H1 (cell line): ENCODE results near the gene FGF5. TPM values are rescaled to one million over a fixed set of nuclear protein-coding genes. Genes with fewer than 3 reads are reported as not detected.

Experiments
- BRCA1 ChIP-seq: IDR thresholded peaks from 2 replicates; pipeline ENCODE4 v1.6.1; 2012; ENCODE audit warnings: low read depth, low read length, improper control_type of control experiment
- CHD1 ChIP-seq: IDR thresholded peaks from 2 replicates; pipeline ENCODE4 v1.6.1; 2012; ENCODE audit warnings: low read depth, low read length, improper control_type of control experiment
- NANOG ChIP-seq: IDR thresholded peaks from 2 replicates; pipeline ENCODE4 v1.6.1; 2011; ENCODE audit warnings: low read length, low read depth, mild to moderate bottlenecking, inconsistent platforms; ENCODE audit not compliant: insufficient read depth, poor library complexity, severe bottlenecking
- POLR2AphosphoS5 ChIP-seq: IDR thresholded peaks from 2 replicates; pipeline ENCODE4 v1.6.1; 2011; ENCODE audit warnings: low read depth, low read length
- RNF2 ChIP-seq: fragments of 200-900, 300-1000 bp; sonication (generic); IDR thresholded peaks from 2 replicates; pipeline ENCODE4 v1.7.1; 2016; ENCODE audit warnings: borderline replicate concordance, low read depth, mild to moderate bottlenecking, antibody characterized with exemption, low read length; ENCODE audit not compliant: poor library complexity, severe bottlenecking; ENCODE audit errors: missing control alignments
- polyA plus RNA-seq, 7 experiments: library from polyadenylated mRNA; depleted of rRNA in 3 of 7; stranded (reverse) in 5 of 7; unstranded in 2 of 7; fragments of >200 nt in 5 of 7; fragments of 200-250 nt in 2 of 7; gene quantifications; 1 replicate in 5 of 7; 2 replicates in 1 of 7; 4 replicates in 1 of 7; pipeline versions ENCODE4 v1.2.1 to v1.2.3, GENCODE V29; 2011 to 2013; ENCODE audit warnings: missing spikeins in 2 of 7, mixed read lengths in 2 of 7
- total RNA-seq: library from RNA; stranded (reverse); fragmentation: NEBNext Ultra II Directional; extraction: Animal tissue kit (Norgen Biotek cat#: 25700); gene quantifications from 2 replicates; pipeline ENCODE4 v1.2.1, GENCODE V29; 2021
- TF ChIP-seq, protein P1 (sequence below): IDR thresholded peaks from 2 replicates; pipeline ENCODE4 v1.6.1; 2011; ENCODE audit warnings: low read depth, mild to moderate bottlenecking, low read length; ENCODE audit not compliant: insufficient read depth

FGF5 gene
- total and polyA plus RNA-seq, 2 of the 8 experiments (the other 6 are each of a cell fraction or from before 2014, with no cell fraction given): not detected

DNA sequence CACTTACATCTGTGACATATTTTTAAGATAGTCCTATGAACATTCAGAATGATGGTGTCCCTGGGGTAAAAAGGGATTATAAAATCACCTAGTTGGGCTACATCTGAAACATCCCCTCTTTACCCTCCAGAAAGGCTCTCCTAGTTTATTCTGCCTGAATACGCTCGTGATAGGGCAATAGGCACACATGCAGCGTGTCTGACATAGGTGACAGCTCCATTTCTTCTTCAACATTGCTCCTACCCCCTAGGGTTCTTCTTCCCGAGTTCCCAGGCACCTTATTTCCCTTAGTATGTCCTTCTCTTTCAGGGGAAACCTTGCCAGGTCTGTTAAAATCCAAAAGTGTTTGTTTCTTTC, 42.0 kb downstream of the FGF5 start (continued):
- no peak for TF ChIP-seq RNF2
- TF ChIP-seq BRCA1: no peak
- TF ChIP-seq, protein P1, sequence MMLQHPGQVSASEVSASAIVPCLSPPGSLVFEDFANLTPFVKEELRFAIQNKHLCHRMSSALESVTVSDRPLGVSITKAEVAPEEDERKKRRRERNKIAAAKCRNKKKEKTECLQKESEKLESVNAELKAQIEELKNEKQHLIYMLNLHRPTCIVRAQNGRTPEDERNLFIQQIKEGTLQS: no peak
- TF ChIP-seq NANOG: no peak
- no peak for TF ChIP-seq POLR2AphosphoS5
- no peak for TF ChIP-seq CHD1
